Posterior vena cava (tissue), 2 donors: ENCODE measurements around the gene FAM107B. TPM values are rescaled to one million over a fixed set of nuclear protein-coding genes. Genes with fewer than 3 reads are reported as not detected.
"Not testable (repeated sequence)": the region's sequence is repeated elsewhere in the genome, so short reads cannot be mapped to it uniquely, and the experiment has no call there.

Experiments used
- DNase-seq: peaks from one replicate; pipeline ENCODE4 v3.0.0-alpha.2; 2020; ENCODE audit warnings: low spot score
- intact Hi-C, 2 donors: fragments of 100-400 bp; cut with DNase I; formaldehyde crosslinking; loops; one replicate each; pipeline versions ENCODE4 v1.14.1 to v1.14.2; 2022 to 2023
- total RNA-seq, 2 donors: library from RNA; stranded (reverse); fragmentation: NEBNext Ultra II Directional; extraction: Animal tissue kit (Norgen Biotek cat#: 25700); gene quantifications; one replicate each; pipeline ENCODE4 v1.2.1, GENCODE V29; 2021
- donor health status: DM: yes; HTN: yes; CAD: no.
- donor health status: DM: yes; HTN: yes; CAD: no.

Gene FAM107B
- total RNA-seq, 2 donors from 2014 or later, result 23.2 to 28.4 TPM

DNA sequence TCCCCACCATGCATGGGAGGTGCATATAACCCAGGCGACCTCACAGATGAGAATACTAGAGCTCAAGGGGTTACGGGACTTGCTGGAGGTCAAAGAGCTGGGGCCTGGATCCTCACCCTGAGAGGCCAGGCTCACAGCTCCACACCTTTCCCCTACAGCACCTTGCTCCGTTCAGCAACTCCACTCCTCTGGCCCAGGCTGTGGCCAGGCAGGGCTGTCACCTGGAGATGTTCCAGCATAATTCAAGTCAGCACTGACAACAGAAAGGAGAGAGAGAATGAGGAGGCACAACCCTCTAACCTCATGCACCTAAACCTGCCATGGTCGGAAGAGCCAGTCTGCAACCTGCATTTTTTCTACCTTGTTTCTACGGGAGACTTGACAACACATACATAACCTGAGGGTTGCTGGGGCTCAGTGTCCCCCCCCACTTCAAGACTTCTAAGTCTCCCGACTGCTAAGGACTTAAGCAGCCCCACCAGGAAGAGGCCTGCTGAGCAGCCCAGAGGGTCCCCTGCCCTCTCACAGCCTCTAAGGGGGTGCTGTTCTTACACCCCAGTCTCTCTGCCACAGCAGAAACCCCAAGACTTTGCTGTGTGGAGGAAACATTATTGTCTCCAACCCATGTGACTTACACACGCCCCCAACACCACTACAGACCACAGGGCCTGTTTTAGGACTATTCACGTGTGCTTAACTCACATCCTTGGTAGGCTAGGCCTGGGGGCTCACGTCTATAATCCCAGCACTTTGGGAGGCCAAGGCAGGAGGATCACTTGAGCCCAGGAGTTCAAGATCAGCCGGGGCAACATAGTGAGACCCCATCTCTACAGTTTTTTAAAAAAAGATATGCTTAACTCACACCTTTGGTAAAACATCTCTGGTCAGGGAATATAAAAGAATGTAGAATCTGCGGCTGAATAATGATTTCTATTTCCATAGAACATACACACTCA lies 175.6 kb downstream of the FAM107B start:
- no peak for DNase-seq
- intact Hi-C loops, result no loop called here

DNA sequence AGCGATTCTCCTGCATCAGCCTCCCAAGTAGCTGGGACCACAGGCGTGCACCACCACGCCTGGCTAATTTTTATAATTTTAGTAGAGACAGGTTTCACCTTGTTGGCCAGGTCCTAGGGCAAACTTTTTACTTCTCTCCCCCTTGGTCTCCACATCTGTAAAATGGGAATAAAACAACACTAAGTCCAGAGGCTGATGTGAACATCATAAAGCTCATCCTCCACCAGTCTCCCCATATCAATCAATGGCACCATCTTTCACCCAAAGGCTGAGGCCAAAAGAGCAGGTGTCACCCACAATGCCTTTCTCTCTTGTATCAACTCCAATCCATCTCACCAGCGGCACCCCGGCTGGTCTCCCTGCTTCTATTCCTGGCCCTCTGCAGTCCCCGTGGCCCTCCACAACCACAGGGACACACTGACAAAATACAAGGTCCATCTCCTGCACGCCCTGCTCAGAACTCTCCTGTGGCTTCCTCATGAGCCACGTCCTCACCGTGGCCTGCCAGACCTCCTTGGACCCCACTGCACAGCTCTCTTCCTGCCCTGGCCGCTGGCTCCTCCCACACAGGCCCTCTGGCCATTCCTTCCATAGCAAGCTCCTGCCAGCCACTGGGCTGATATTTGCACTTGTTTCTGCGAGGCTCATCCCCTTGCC lies 179.0 kb downstream of the FAM107B start:
- intact Hi-C loops, result no loop called here
- no peak for DNase-seq

DNA sequence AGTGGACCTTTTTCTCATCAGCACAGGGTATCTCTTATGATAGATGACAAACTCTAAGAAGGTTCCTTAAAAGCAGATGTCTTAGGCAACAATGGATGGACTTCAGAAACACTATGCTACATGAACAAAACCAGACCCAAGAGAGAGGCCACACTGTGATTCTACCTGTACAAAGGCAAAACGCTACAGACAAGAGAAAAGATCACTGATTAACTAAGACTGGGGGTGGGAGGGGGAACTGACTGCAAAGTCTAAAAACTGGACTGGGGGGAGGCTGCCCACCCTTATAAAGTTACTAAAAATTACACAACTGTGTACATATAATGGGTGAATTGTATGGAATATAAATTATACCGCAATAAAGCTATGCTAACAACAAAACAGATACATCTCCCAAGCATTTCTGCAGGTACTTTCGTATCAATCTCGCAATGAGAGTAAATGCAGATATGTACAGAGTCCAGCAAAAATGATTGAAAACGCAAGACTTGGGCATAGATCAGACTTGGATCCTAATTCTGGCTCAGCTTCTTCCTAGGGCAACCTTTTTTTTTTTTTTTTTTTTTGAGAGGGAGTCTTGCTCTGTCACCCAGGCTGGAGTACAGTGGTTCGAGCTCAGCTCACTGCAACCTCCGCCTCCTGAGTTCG lies 179.7 kb downstream of the FAM107B start:
- intact Hi-C loops, result no loop called here

DNA sequence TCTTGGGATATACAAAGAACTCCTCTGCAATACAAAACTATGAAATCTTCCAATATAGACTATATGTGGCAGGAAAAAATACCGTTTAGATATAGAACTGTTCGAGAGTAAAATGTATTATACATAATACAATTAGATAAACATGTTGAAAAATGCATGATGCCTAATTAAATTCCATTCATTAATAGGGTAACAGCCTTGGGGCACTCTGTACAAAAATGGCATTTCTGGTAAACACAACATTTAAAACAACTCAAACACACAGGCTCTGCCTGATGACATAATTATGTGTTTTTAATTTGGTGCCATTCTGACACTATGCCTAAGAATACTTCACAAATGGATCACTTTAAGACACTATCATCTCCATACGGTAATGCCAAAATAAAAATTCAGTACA lies 180.9 kb downstream of the FAM107B start:
- no peak for DNase-seq
- intact Hi-C loops, result no loop called here

More for the DNA sequence above, 179.7 kb downstream of the FAM107B start:
- no peak for DNase-seq

DNA sequence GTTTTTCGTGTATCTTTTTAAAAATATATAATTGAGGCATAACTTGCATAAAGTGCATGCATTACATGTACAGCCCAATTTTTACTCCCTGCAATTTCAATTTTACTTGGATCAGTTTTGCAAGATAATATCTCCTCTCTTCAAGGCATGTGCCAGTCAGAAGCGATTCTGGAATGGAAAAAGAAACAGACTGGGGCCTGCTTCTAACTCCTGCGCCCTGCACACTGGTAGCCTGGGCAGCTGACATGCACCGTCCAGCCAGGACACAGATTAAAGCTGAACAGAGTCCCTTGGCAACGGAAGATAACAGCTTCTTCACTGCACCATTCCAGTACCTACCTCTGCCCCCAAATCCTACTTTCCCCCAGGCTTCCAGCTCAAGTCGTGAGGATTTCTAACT lies 182.1 kb downstream of the FAM107B start:
- DNase-seq, result no peak
- intact Hi-C loops, result no loop called here

DNA sequence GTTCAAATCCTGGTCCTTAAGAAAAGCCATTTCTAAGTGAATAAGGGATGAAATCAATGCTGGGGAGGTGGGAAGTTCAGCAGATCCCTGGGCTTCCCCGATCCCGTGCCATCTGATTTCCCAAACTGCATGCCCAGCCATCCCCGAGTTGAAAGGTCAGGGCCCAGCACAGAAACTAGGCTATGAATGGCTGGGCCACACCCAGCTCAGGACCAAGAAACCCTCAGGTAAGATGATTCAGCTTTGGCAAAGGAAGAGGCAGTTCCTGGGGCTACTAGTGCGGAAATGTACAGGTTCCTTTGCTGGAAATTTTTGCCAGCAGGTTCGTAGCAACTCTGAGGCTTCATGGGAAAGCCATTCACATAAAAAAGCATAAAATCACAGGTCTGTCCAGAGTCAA lies 182.7 kb downstream of the FAM107B start:
- intact Hi-C loops, result no loop called here
- DNase-seq, result no peak

DNA sequence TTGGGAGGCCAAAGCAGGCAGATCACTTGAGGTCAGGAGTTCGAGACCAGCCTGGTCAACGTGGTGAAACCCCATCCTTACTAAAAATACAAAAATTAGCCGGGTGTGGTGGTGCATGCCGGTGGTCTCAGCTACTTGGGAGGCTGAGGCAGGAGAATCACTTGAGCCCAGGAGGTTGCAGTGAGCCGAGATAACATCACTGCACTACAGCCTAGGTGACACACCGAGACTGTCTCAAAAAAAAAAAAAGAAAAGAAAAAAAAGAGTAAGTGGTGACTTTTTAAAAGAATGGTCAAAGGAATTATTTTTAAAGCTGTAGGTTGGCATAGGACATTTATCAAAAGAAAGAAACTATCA lies 185.8 kb downstream of the FAM107B start:
- DNase-seq, intact Hi-C loops: not testable (repeated sequence)

DNA sequence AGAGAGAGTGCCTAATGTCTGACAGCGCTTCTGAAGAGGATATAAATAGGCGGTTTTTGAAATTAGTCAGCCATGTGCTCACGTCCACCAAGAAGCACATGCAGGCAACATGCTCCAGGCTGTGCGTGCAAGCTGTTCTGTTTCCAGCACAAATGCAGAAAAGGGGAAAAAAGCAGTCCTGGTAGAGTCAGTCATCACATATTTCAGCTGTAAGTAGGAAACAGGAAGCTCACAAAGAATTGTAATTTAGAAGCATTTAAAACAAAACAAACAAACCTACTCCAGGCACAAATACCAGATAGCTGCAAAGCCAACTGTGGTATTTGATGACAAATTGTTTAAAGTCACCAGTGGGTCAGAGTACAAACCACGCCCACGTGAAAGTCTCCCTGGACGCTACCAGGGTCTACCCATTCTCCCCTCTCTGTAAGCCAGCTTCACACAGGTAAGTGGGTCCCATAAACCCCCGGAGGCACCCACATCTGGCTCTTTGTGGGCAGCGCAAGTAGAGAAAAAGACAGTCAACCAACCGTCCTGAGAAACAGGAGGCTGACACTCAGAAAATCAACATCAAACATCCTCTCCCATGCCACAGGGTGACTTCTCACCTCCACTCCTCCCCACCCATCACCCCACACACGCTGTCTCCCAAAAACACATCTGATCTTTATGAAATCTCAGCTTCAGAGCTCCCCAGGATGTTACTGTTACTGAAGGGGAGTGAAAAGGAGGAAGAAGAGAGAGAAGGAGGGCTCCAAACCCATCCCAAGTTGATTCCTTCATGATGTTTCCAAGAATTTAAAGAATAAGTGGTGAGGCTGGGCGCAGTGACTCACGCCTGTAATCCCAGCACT lies 186.4 kb downstream of the FAM107B start:
- no peak for DNase-seq
- intact Hi-C loops, result no loop called here

DNA sequence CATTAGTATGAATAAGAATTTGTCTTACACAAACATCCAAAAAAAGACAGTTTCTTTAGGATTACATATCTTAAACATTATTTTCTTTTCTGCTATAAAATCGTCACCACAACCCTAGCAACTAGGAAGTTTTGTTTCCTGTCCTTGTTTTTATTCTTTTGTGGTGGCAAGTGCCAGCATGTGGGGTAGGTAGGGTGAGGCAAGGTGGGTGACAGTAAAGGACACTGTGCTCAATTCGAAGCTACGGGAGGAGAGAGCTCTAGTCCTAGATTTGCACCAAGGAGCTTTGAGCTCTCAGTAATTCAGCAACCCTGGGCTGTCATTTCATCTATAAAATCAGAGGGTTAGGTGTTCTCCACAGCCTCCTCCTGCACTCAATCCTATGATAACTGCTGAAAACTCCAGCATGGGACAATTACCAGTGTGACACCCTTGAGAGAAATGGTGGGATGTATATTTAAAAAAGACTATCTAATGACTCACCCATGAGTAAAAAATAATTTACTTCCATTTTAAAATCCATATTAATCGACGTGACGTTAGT lies 187.1 kb downstream of the FAM107B start:
- DNase-seq, result no peak
- intact Hi-C loops, result no loop called here

DNA sequence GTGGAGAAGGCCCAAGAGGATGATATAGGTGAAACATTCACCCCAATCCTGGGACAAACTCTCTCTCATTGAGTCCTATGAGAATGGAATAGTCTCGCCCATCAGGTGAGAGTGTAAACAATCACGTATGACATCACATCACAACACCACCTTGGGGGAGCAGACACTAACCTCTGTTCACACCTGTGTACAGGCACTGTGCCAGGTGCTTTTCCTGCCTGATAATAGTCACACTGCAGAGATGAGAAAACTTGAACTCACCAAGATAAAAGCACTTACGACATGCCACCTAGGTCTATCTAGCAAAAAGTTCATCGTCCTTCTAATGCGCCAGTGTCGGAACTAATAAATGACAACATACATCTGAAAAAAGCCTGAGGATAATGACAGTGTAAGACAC lies 187.8 kb downstream of the FAM107B start:
- DNase-seq, result no peak
- intact Hi-C loops, result no loop called here

DNA sequence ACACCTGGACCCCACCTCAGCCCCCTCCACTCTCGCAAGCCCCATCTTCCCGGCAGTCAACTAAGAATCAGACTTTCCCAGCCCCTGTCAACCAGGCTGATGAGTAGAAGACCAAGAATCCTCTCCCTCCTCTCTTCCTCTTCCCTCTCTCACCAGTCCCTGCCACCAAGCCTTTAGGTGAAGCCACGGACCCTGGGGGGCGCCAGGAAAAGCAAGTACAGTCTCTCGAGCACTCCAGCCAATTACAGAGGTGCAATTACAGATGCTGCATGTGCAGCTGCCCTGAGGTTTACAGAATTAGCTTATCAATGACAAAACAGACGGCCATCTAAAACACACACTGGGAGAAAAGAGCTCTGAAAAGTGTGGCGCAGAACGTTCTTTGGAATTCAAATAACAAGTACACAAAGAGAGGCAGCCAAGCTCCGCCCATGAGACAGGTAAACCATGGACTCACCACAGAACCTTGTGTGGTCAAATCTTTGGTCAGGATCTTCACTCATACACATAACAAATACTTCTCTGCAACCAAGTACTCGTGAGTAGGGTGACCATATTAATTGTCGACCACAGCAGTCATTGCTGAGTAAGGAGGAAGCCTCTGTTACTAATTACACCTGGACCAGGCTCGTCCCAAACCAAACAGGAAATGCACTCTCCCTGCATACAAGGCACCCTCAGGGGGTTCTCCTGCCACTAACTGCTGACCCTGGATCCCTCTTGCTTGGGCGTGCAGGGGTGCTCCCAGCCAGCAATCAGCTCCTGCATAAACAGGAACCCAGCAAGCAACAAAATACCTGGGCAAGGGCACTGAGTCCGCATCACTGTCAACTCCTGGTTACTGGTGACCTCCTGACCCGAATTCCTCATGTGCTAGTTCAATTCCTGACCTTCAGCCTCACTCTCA lies 189.2 kb downstream of the FAM107B start:
- intact Hi-C loops, result no loop called here
- DNase-seq, result no peak

DNA sequence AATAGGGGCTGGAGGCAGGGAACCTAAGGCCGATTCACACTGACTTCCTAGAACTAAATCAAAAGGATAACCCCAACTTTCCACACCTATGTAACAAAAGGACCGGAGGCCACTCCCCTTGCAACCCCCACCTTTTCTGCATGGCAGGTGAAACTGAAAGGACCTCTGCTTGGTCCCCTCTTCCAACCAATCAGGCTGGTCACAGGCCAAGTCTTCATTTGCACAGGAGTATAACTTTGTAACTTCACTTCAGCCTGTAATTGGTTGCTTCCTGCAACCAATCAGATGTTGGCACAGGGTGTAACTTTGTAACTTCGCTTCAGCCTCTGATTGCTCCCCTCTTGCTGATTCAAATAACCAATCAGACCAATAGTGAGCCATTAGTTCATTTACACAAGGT lies 190.0 kb downstream of the FAM107B start:
- intact Hi-C loops, result no loop called here
- no peak for DNase-seq

DNA sequence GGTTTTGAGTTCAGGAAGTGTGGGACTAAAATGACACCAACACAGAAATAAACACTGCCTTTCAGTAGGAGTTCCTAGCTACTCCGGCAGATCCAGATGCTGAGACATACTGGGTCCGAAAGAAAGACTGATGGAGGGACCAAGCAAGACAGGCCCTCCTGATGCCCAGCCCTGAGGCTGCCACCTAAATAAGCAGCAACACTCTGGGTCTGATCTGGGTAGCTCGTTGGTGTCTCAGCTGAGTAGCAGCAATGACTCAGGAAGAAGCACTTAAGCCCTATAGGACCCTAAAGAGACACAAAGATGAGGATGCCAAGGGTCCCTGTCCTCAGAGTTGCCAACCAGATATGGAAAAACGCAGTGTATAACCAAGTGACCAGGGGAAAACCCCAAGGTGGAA lies 190.7 kb downstream of the FAM107B start:
- DNase-seq, result no peak
- intact Hi-C loops, result no loop called here

DNA sequence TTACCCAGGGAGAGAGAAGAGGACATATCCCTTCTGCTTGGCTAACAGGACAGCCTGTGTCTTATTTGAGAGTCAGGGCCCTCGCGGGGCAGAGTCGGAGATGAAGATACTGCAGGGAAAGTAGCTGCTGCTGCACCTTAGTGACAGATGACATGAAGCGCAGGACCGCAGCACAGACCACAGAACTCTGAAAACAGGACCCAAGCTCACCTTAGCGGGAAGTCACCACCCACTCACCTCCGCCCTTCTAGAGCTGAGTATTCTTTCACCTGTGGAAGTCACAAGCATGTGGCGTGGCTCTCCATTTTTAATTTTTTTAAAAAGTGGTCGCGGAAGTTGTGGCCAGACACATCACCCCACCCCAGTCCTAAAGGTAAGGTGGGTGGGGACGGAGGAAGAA lies 191.4 kb downstream of the FAM107B start:
- no peak for DNase-seq

DNA sequence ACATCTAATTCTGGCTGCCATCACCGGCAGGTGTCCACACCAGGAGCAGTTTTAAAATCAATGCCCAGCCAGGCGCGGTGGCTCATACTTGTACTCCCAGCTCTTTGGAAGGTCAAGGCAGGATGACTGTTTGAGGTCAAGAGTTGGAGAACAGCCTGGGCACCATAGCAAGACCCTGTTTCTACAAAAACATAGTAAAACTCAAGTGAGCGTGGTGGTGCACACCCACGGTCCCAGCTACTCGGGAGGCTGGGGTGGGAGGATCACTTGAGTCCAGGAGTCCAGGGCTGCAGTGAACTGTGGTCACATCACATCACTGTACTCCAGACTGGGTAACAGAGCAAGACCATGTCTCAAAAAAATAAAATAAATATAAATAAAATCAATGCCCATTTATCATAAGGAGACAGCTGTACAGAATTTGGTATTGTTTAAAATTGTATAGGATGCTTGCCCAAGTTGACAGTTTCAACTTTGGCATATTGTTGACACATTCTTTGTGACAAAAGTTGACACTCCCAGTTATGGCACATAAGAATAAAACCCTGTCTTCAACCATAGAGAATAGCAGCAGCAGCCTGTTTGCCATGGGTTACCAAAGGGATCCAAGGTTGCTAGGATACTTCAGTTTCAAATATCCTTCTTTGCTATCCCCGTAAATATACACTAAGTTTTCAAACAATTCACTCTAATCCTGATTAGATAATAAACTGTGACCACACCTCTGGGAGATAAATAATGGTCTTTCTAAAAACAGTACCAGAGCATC lies 193.0 kb downstream of the FAM107B start:
- intact Hi-C loops, result no loop called here
- DNase-seq, result no peak

More for the DNA sequence above, 191.4 kb downstream of the FAM107B start:
- intact Hi-C loops, result no loop called here

DNA sequence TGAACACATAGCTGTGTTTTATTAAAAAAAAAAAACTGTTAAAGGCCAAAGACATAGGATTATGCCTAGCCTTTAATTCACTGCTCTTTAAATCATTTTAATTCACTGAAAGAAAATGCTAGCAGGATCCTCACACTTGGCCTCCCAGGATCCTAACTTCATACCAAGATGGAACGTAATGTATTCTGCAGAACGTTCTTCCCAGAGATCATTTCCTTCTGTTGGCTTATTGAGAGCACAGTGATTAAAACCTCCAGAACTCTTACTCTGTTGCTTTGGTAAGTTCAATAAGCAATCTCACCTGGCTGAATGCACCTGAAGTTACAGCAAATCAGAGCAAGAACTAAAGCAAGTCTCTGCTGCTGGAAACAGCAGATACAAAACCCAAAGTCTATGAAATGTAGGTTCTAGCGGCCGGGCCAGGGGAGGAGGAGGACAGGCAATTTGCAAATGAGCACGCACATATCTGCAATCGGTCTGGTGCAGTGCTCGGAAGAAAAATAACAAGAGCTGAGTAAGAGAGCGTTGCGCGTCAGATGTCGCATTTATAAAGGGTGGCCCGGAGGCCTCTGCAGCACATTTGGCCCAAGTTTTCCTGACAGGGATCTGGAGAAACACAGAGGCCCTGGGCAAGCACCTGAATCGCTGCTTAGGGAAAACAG lies 193.9 kb downstream of the FAM107B start:
- intact Hi-C loops, result no loop called here
- DNase-seq, result no peak

DNA sequence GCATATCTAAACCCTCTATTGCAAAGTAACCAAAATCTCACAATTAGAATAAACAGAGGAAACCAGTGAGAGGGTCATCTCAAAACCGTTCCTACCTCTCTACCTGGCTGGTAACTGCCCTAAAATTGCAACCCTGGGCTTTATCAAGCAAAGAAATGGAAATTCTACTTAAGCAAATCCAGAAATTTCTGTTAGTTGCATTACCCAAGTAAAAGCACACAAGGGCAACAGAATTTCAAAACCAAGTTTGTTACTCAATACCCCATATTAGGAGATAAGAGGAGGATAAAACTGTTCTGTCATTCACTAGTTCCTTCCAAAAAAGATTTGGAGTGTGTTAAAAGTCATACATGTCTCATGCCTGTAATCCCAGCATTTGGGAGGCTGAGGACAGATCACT lies 195.3 kb downstream of the FAM107B start:
- DNase-seq, result no peak
- intact Hi-C loops, result no loop called here
